Chondrocyte (in vitro differentiated cells): ENCODE measurements around the gene STX19. TPM values are rescaled to one million over a fixed set of nuclear protein-coding genes. Genes with fewer than 3 reads are reported as not detected.

ENCODE experiments used
- DNase-seq: peaks from one replicate; pipeline ENCODE4 v3.0.0; 2021; ENCODE audit warnings: mixed read lengths, low spot score
- H3K27ac Mint-ChIP-seq: one replicate; pipeline ENCODE4 v1.8.0; 2021; ENCODE audit warnings: mild to moderate bottlenecking, moderate library complexity, mixed read lengths; ENCODE audit not compliant: unreplicated experiment
- H3K27me3 Mint-ChIP-seq: 2 replicates; pipeline ENCODE4 v1.8.0; 2021; ENCODE audit warnings: low read depth, mixed read lengths
- H3K36me3 Mint-ChIP-seq: 2 replicates; pipeline ENCODE4 v1.8.0; 2021; ENCODE audit warnings: low read depth, mixed read lengths
- H3K4me1 Mint-ChIP-seq: 2 replicates; pipeline ENCODE4 v1.8.0; 2021; ENCODE audit warnings: low read depth, mild to moderate bottlenecking, mixed read lengths
- H3K4me3 Mint-ChIP-seq: one replicate; pipeline ENCODE4 v1.8.0; 2021; ENCODE audit warnings: mild to moderate bottlenecking, moderate library complexity, mixed read lengths; ENCODE audit not compliant: unreplicated experiment
- H3K9me3 Mint-ChIP-seq: 2 replicates; pipeline ENCODE4 v1.8.0; 2021; ENCODE audit warnings: low read depth, mixed read lengths
- CTCF ChIP-seq: fragments of 200-600 bp; sonication (generic); IDR thresholded peaks from 2 replicates; pipeline ENCODE4 v1.5.0; 2021; ENCODE audit warnings: antibody characterized with exemption, mild to moderate bottlenecking, moderate library complexity
- total RNA-seq: library from RNA; stranded (reverse); gene quantifications from 3 replicates; pipeline ENCODE4 v1.2.1, GENCODE V29; 2021

STX19 gene
- total RNA-seq, 1 donor from 2014 or later, result not detected

- Mint-ChIP-seq H3K4me3 (no peak overlapping the region), H3K4me1 (peaks cover 14% of the 10 kb centered on the region), H3K36me3 (no peaks in the 10 kb centered on the region), H3K27me3 (no peaks in the 10 kb centered on the region), H3K27ac (no peak overlapping the region), H3K9me3 (no peaks in the 10 kb centered on the region)
- no peak for DNase-seq
- no peak for TF ChIP-seq CTCF
Observed at GRCh38 chr3:93988764-93989163, 39.6 kb downstream of the STX19 start.

DNA sequence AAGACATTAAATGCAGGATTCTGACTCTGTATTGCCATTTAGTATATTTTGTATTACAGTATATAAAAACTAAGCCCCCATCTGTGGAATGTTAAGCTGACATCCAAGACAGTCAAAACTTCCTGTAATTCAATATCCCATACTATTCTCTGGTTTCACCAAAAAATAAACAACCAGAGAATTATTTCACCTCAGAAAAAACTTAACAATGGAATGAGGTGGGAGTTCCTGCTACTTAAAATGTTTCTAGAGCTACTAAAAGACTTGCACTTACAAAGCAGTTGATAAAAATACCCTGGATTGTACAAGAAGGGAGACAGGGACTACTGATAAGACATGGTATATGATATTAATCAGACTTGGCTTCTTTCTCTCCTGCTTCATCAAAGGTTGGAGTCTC is 40.1 kb downstream of the STX19 start:
- Mint-ChIP-seq H3K4me1 (peaks cover 14% of the 10 kb centered on the region), H3K4me3 (no peak overlapping the region), H3K27ac (peak overlapping the region; percentile 55), H3K36me3 (no peaks in the 10 kb centered on the region), H3K9me3 (no peaks in the 10 kb centered on the region), H3K27me3 (no peaks in the 10 kb centered on the region)
- no peak for TF ChIP-seq CTCF
- no peak for DNase-seq

DNA sequence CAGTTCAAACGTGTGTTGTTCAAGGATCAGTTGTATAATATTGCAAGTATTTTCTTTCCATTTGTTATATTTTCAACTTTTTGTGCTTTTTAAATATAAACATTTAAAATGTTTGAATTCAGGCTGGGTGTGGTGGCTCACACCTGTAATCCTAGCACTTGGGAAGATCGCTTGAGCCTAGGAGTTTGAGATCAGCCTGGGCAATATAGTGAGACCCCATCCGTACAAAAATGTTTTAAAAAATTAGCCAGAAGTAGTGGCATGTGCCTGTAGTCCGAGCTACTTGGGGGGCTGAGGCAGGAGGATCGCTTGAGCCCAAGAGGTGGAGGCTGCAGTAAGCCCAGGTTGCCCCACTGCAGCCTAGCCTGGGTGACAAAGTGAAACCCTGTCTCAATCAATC is 43.8 kb downstream of the STX19 start:
- no peak overlapping the region for H3K4me3 Mint-ChIP-seq
- TF ChIP-seq CTCF, result no peak
- no peak overlapping the region for H3K27ac Mint-ChIP-seq
- no peaks in the 10 kb centered on the region for H3K36me3 Mint-ChIP-seq
- H3K27me3 Mint-ChIP-seq, result no peaks in the 10 kb centered on the region
- no peak for DNase-seq
- H3K4me1 Mint-ChIP-seq, result peaks cover 35% of the 10 kb centered on the region
- H3K9me3 Mint-ChIP-seq, result no peaks in the 10 kb centered on the region

DNA sequence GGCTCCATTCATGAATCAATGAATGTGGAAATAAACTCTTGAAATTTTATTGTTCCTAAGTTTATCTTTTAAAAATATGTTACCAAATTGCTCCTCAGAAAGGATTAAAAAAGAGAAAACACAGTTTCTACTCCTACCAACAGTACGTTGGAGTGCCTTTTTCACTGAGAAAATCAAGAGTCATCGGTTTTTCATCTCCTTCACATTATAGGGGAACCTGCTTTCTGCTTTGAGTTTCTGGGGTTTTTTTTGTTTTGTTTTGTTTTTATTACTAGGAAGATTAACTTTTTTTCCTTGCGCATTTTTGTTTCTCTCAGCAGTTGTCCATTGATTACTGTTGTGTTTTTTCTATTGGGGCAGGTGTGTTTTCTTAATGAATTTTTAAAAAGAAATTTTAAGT is 45.0 kb downstream of the STX19 start:
- H3K36me3 Mint-ChIP-seq, result no peaks in the 10 kb centered on the region
- H3K4me3 Mint-ChIP-seq, result no peak overlapping the region
- no peak overlapping the region for H3K27ac Mint-ChIP-seq
- no peak for TF ChIP-seq CTCF
- DNase-seq, result no peak
- H3K9me3 Mint-ChIP-seq, result no peaks in the 10 kb centered on the region
- H3K4me1 Mint-ChIP-seq, result peaks cover 34% of the 10 kb centered on the region
- H3K27me3 Mint-ChIP-seq, result no peaks in the 10 kb centered on the region

DNA sequence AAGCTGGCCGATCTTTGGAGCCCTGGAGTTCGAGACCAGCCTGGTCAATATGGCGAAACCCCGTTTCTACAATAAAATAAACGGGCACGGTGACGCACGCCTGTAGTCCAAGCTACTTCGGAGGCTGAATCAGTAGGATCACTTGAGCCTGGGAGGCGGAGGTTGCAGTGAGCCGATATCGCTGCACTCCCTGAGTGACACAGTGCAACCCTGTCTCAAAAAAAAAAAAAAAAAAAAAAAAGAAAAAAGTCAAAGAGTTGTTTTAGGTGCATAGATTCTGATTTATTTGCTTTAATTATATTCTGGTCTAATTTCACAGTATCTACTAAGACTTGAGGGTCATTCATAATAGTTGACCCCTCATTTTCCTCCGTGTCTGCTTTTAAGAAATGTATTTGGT is 46.7 kb downstream of the STX19 start:
- peaks cover 25% of the 10 kb centered on the region for H3K4me1 Mint-ChIP-seq
- no peak overlapping the region for H3K4me3 Mint-ChIP-seq
- no peak for TF ChIP-seq CTCF
- no peak for DNase-seq
- H3K9me3 Mint-ChIP-seq, result no peaks in the 10 kb centered on the region
- no peak overlapping the region for H3K27ac Mint-ChIP-seq
- no peaks in the 10 kb centered on the region for H3K36me3 Mint-ChIP-seq
- no peaks in the 10 kb centered on the region for H3K27me3 Mint-ChIP-seq
